ENCODE measurements around the gene CEMIP2. TPM values are rescaled to one million over a fixed set of nuclear protein-coding genes. Genes with fewer than 3 reads are reported as not detected.
A peak's percentile ranks its signal among the peaks of the same experiment; 100 is the strongest.

The CEMIP2 gene
- total and polyA plus RNA-seq, 2 of the 13 experiments (the other 11 are each of a cell fraction or from before 2014, with no cell fraction given): 94.3 to 128 TPM

GRCh38 chr9:71680189-71680980 is 87.9 kb downstream of the CEMIP2 start (continued):
- TF ChIP-seq, protein P1, sequence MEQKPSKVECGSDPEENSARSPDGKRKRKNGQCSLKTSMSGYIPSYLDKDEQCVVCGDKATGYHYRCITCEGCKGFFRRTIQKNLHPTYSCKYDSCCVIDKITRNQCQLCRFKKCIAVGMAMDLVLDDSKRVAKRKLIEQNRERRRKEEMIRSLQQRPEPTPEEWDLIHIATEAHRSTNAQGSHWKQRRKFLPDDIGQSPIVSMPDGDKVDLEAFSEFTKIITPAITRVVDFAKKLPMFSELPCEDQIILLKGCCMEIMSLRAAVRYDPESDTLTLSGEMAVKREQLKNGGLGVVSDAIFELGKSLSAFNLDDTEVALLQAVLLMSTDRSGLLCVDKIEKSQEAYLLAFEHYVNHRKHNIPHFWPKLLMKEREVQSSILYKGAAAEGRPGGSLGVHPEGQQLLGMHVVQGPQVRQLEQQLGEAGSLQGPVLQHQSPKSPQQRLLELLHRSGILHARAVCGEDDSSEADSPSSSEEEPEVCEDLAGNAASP (CRISPR knock-in tag; IDR thresholded peaks at IDR 0.05; ENCODE audit: borderline replicate concordance): 0 out of 2 replicates have a peak, but pooled peaks have one; percentile 14
- TF ChIP-seq ARHGAP35 (CRISPR knock-in tag; IDR thresholded peaks at IDR 0.05; ENCODE audit: borderline replicate concordance): no peak
- TF ChIP-seq ZNF772 (CRISPR knock-in tag; IDR thresholded peaks at IDR 0.05): no peak
- no peak for TF ChIP-seq NFRKB (IDR thresholded peaks at IDR 0.05)
- TF ChIP-seq, protein P2, sequence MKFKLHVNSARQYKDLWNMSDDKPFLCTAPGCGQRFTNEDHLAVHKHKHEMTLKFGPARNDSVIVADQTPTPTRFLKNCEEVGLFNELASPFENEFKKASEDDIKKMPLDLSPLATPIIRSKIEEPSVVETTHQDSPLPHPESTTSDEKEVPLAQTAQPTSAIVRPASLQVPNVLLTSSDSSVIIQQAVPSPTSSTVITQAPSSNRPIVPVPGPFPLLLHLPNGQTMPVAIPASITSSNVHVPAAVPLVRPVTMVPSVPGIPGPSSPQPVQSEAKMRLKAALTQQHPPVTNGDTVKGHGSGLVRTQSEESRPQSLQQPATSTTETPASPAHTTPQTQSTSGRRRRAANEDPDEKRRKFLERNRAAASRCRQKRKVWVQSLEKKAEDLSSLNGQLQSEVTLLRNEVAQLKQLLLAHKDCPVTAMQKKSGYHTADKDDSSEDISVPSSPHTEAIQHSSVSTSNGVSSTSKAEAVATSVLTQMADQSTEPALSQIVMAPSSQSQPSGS (CRISPR knock-in tag; IDR thresholded peaks at IDR 0.05): no peak
- no peak for TF ChIP-seq GABPA (IDR thresholded peaks at IDR 0.05; ENCODE audit: low read depth, low read length)
- TF ChIP-seq GABPA (CRISPR knock-in tag; IDR thresholded peaks at IDR 0.05; ENCODE audit: low read depth): no peak
- no peak for TF ChIP-seq RBFOX2 (IDR thresholded peaks at IDR 0.05; ENCODE audit: low read depth, low read length)
- no peak for TF ChIP-seq ETV6 (CRISPR knock-in tag; conservative IDR thresholded peaks at IDR 0.05)
- TF ChIP-seq ZNF644 (CRISPR knock-in tag; IDR thresholded peaks at IDR 0.05; ENCODE audit: low read depth): 0 out of 2 replicates have a peak, but pooled peaks have one; percentile 32
- no peak for TF ChIP-seq ZNF460 (CRISPR knock-in tag; IDR thresholded peaks at IDR 0.05; ENCODE audit: borderline replicate concordance)
- TF ChIP-seq ZNF562 (CRISPR knock-in tag; IDR thresholded peaks at IDR 0.05; ENCODE audit: borderline replicate concordance): no peak
- TF ChIP-seq MBD4 (IDR thresholded peaks at IDR 0.05; ENCODE audit: borderline replicate concordance, low read length): no peak
- no peak for TF ChIP-seq RARG (CRISPR knock-in tag; IDR thresholded peaks at IDR 0.05; ENCODE audit: low read depth)
- TF ChIP-seq ZNF670 (CRISPR knock-in tag; IDR thresholded peaks at IDR 0.05; ENCODE audit: borderline replicate concordance): no peak
- no peak for TF ChIP-seq ZNF619 (CRISPR knock-in tag; IDR thresholded peaks at IDR 0.05)
- no peak for TF ChIP-seq NFYC (CRISPR knock-in tag; IDR thresholded peaks at IDR 0.05)
- no peak for TF ChIP-seq BCLAF1 (IDR thresholded peaks at IDR 0.05)
- TF ChIP-seq FOXP1 (IDR thresholded peaks at IDR 0.05): no peak
- peak; percentile 39 for TF ChIP-seq FOXP1 (CRISPR knock-in tag; IDR thresholded peaks at IDR 0.05)
- TF ChIP-seq PAX8 (CRISPR knock-in tag; IDR thresholded peaks at IDR 0.05; ENCODE audit: borderline replicate concordance): no peak
- TF ChIP-seq NFE2 (CRISPR knock-in tag; IDR thresholded peaks at IDR 0.05): no peak
- TF ChIP-seq TBL1XR1 (IDR thresholded peaks at IDR 0.05; ENCODE audit: borderline replicate concordance, low read length, partially characterized antibody): no peak
- TF ChIP-seq POLR2A (IDR thresholded peaks at IDR 0.05; ENCODE audit: insufficient read depth in 1 of 2, low read depth in 2 of 2, low read length in 2 of 2): no peak
- no peak for TF ChIP-seq ZNF232 (CRISPR knock-in tag; IDR thresholded peaks at IDR 0.05; ENCODE audit: borderline replicate concordance)
- no peak for TF ChIP-seq ZNF792 (CRISPR knock-in tag; IDR thresholded peaks at IDR 0.05)
- TF ChIP-seq ARNTL (CRISPR knock-in tag; IDR thresholded peaks at IDR 0.05): no peak
- peak; percentile 27; the same call in 1 of the 2 replicates for TF ChIP-seq FOXJ3 (CRISPR knock-in tag; IDR thresholded peaks at IDR 0.05; ENCODE audit: borderline replicate concordance)
- no peak for TF ChIP-seq RORA (CRISPR knock-in tag; IDR thresholded peaks at IDR 0.05)
